Adrenal gland (tissue), 5 donors: ENCODE data around the gene CDADC1.

ENCODE experiments used
- POLR2A ChIP-seq, 2 donors: fragments of 450-650 bp; IDR thresholded peaks; one replicate each; pipeline ENCODE4 v1.6.1; 2017; ENCODE audit warnings: antibody characterized with exemption in 2 of 2, mild to moderate bottlenecking in 2 of 2, moderate library complexity in 1 of 2
- TF ChIP-seq, protein P1 (sequence below), 6 experiments: fragments of 450-650 bp in 4 of 6; fragments of 200-600 bp in 2 of 6; sonication (generic) in 1 of 6; IDR thresholded peaks; 1 replicate in 5 of 6; 2 replicates in 1 of 6; pipeline versions ENCODE4 v1.5.1 to v1.8.0; 2016 to 2021; ENCODE audit warnings: antibody characterized with exemption in 6 of 6, mild to moderate bottlenecking in 2 of 6, moderate library complexity in 1 of 6
- donor health status: DM: no; HTN: no; CAD: no.

DNA sequence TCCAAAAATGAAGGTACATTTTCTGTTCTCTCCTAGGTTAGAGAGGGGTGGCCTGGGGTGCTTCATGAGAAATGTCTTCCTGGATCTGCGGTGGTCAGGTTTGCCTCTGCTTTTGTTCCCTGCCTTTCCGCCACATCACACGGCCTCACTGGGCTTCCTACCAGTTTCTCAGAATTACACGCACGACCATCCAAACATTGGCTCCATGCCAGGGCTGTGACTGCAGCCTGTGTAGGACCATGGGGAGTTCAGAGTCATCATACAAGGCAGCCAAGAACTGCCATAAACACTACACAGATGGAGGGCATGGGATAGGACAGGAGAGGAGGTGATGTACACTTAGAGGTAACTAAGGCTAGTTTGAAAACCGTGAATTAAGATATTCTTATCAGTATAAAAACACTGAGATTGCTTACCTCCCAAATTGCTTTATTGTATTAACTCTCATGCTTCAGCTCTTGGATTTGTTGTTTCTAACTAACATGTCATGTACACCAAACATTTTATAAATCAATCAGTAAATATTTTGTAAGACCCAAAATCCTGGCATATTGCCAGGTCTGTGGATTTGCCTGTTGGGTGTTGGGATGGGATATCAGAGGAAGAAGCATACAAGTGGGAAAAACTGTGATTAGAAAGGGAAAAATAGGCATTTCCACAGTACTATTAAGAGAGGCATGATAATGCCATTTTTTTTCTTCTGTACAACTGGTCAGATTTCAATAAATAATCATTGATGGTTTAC is 45.2 kb downstream of the CDADC1 start:
- TF ChIP-seq POLR2A (IDR thresholded peaks at IDR 0.05) = no peak
- TF ChIP-seq, protein P1, sequence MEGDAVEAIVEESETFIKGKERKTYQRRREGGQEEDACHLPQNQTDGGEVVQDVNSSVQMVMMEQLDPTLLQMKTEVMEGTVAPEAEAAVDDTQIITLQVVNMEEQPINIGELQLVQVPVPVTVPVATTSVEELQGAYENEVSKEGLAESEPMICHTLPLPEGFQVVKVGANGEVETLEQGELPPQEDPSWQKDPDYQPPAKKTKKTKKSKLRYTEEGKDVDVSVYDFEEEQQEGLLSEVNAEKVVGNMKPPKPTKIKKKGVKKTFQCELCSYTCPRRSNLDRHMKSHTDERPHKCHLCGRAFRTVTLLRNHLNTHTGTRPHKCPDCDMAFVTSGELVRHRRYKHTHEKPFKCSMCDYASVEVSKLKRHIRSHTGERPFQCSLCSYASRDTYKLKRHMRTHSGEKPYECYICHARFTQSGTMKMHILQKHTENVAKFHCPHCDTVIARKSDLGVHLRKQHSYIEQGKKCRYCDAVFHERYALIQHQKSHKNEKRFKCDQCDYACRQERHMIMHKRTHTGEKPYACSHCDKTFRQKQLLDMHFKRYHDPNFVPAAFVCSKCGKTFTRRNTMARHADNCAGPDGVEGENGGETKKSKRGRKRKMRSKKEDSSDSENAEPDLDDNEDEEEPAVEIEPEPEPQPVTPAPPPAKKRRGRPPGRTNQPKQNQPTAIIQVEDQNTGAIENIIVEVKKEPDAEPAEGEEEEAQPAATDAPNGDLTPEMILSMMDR (IDR thresholded peaks at IDR 0.05) = no peak
